WTC11 (cell line): ENCODE results near the gene DOK4. TPM values are rescaled to one million over a fixed set of nuclear protein-coding genes. Genes with fewer than 3 reads are reported as not detected.

Experiments
- ATAC-seq: fragments of 200-7000 bp; cut with Tn5 transposase; 2 replicates; pipeline ENCODE4 v1.10.0; 2021; ENCODE audit warnings: mild to moderate bottlenecking, moderate library complexity
- CTCF ChIA-PET: fragments of 300-600 bp; sonication (Branson Sonifier 250); formaldehyde crosslinking; loops from one replicate; lab custom pipeline; 2021; ENCODE audit warnings: antibody characterized with exemption; lab: Charles Lee
- POLR2A ChIA-PET: fragments of 350-600 bp; sonication (Branson Sonifier 250); formaldehyde crosslinking; loops from one replicate; lab custom pipeline; 2021; ENCODE audit warnings: antibody characterized with exemption; lab: Charles Lee
- DNase-seq: peaks from one replicate; pipeline ENCODE4 v3.0.0; 2021; ENCODE audit warnings: low spot score
- H3K27ac Mint-ChIP-seq: 2 replicates; pipeline ENCODE4 v1.8.0; 2021; ENCODE audit warnings: mixed read lengths
- H3K27me3 Mint-ChIP-seq: 2 replicates; pipeline ENCODE4 v1.8.0; 2021; ENCODE audit warnings: low read depth, mild to moderate bottlenecking, moderate library complexity, mixed read lengths
- H3K36me3 Mint-ChIP-seq: 2 replicates; pipeline ENCODE4 v1.8.0; 2021; ENCODE audit warnings: mixed read lengths
- H3K4me1 Mint-ChIP-seq: 2 replicates; pipeline ENCODE4 v1.8.0; 2022; ENCODE audit warnings: mixed read lengths
- H3K4me3 Mint-ChIP-seq: 2 replicates; pipeline ENCODE4 v1.8.0; 2021; ENCODE audit warnings: mild to moderate bottlenecking, moderate library complexity, mixed read lengths
- H3K9me3 Mint-ChIP-seq: 2 replicates; pipeline ENCODE4 v1.8.0; 2021; ENCODE audit warnings: mixed read lengths
- AFF4 ChIP-seq: sonication (generic); formaldehyde crosslinking; IDR thresholded peaks from 2 replicates; pipeline ENCODE4 v1.8.1; 2023; ENCODE audit warnings: mild to moderate bottlenecking, missing genetic modification reagents, borderline replicate concordance
- AR ChIP-seq: fragments of 250-450 bp; sonication (Bioruptor Pico); IDR thresholded peaks from 2 replicates; pipeline ENCODE4 v1.9.0; 2021; ENCODE audit warnings: mild to moderate bottlenecking
- CBFB ChIP-seq: sonication (generic); formaldehyde crosslinking; IDR thresholded peaks from 2 replicates; pipeline ENCODE4 v1.8.1; 2022; ENCODE audit warnings: mild to moderate bottlenecking, low read depth, missing genetic modification reagents
- CTCF ChIP-seq: fragments of 200-600 bp; IDR thresholded peaks from 2 replicates; pipeline ENCODE4 v1.8.0; 2022; ENCODE audit warnings: antibody characterized with exemption
- E2F1 ChIP-seq: sonication (generic); formaldehyde crosslinking; IDR thresholded peaks from 2 replicates; pipeline ENCODE4 v1.8.0; 2022; ENCODE audit warnings: mild to moderate bottlenecking, missing genetic modification reagents
- FOXK1 ChIP-seq: sonication (generic); formaldehyde crosslinking; IDR thresholded peaks from 2 replicates; pipeline ENCODE4 v1.8.0; 2022; ENCODE audit warnings: mild to moderate bottlenecking, moderate library complexity, missing genetic modification reagents
- GTF2I ChIP-seq: fragments of 250-450 bp; sonication (Bioruptor Pico); conservative IDR thresholded peaks from 2 replicates; pipeline ENCODE4 v1.4.0; 2021; ENCODE audit warnings: mild to moderate bottlenecking
- IRF2 ChIP-seq: sonication (generic); formaldehyde crosslinking; IDR thresholded peaks from 2 replicates; pipeline ENCODE4 v1.8.0; 2022; ENCODE audit warnings: low read depth, missing genetic modification reagents, borderline replicate concordance
- MLX ChIP-seq: sonication (generic); formaldehyde crosslinking; IDR thresholded peaks from 2 replicates; pipeline ENCODE4 v1.8.1; 2023; ENCODE audit warnings: mild to moderate bottlenecking, missing genetic modification reagents, moderate library complexity
- MYBL2 ChIP-seq: sonication (generic); formaldehyde crosslinking; IDR thresholded peaks from 2 replicates; pipeline ENCODE4 v1.8.1; 2023; ENCODE audit warnings: mild to moderate bottlenecking, moderate library complexity, missing genetic modification reagents
- PREB ChIP-seq: sonication (generic); formaldehyde crosslinking; IDR thresholded peaks from 2 replicates; pipeline ENCODE4 v1.8.1; 2022; ENCODE audit warnings: mild to moderate bottlenecking, missing genetic modification reagents, moderate library complexity, borderline replicate concordance
- RELA ChIP-seq: sonication (generic); formaldehyde crosslinking; IDR thresholded peaks from 2 replicates; pipeline ENCODE4 v1.8.1; 2022; ENCODE audit warnings: missing genetic modification reagents, mild to moderate bottlenecking, borderline replicate concordance
- SMAD4 ChIP-seq: sonication (generic); formaldehyde crosslinking; IDR thresholded peaks from 2 replicates; pipeline ENCODE4 v1.8.0; 2022; ENCODE audit warnings: mild to moderate bottlenecking, missing genetic modification reagents
- USF2 ChIP-seq: sonication (generic); formaldehyde crosslinking; IDR thresholded peaks from 2 replicates; pipeline ENCODE4 v1.8.1; 2023; ENCODE audit warnings: mild to moderate bottlenecking, missing genetic modification reagents, moderate library complexity
- ZBTB21 ChIP-seq: sonication (generic); formaldehyde crosslinking; IDR thresholded peaks from 2 replicates; pipeline ENCODE4 v1.8.1; 2023; ENCODE audit warnings: mild to moderate bottlenecking, missing genetic modification reagents, borderline replicate concordance
- ZNF232 ChIP-seq: sonication (generic); formaldehyde crosslinking; IDR thresholded peaks from 2 replicates; pipeline ENCODE4 v1.8.0; 2022; ENCODE audit warnings: mild to moderate bottlenecking, missing genetic modification reagents
- ZNF423 ChIP-seq: fragments of 250-450 bp; sonication (Bioruptor Pico); IDR thresholded peaks from 2 replicates; pipeline ENCODE4 v2.1.2; 2022; ENCODE audit warnings: mild to moderate bottlenecking, moderate library complexity
- total RNA-seq: library from RNA; stranded (reverse); gene quantifications from 3 replicates; pipeline ENCODE4 v1.2.3, GENCODE V29; 2021

The DOK4 gene
- total RNA-seq, 1 experiment from 2014 or later: 25.0 TPM

GRCh38 chr16:57507136-57508034 lies 21.1 kb upstream of the DOK4 start (continued):
- TF ChIP-seq AR (CRISPR knock-in tag): no peak
- no peak for TF ChIP-seq AFF4 (CRISPR knock-in tag)
- TF ChIP-seq MYBL2 (CRISPR knock-in tag): no peak
- TF ChIP-seq ZBTB21 (CRISPR knock-in tag): no peak
- TF ChIP-seq RELA (CRISPR knock-in tag): no peak
- no peak for TF ChIP-seq PREB (CRISPR knock-in tag)
- TF ChIP-seq USF2: no peak

GRCh38 chr16:57505169-57505568 lies 18.9 kb upstream of the DOK4 start:
- H3K36me3 Mint-ChIP-seq: no peaks in the 10 kb centered on the region
- H3K9me3 Mint-ChIP-seq: no peaks in the 10 kb centered on the region
- TF ChIP-seq SMAD4 (CRISPR knock-in tag): no peak
- TF ChIP-seq ZNF423 (CRISPR knock-in tag): no peak
- no peak for TF ChIP-seq ZNF232 (CRISPR knock-in tag)
- TF ChIP-seq E2F1 (CRISPR knock-in tag): no peak
- no peak overlapping the region; the same call in 1 of the 2 replicates for H3K27ac Mint-ChIP-seq
- ATAC-seq (no peak), DNase-seq (no peak)
- ChIA-PET POLR2A (no interaction called here), CTCF (interaction anchor here (0.7 to 1.4 kb wide), 2 partner anchors 14 to 25 kb away, joined by 3 to 4 read pairs; no protein-coding TSS in a partner anchor)
- no peaks in the 10 kb centered on the region for H3K27me3 Mint-ChIP-seq
- no peak overlapping the region for H3K4me3 Mint-ChIP-seq
- peaks cover 17% of the 10 kb centered on the region for H3K4me1 Mint-ChIP-seq

GRCh38 chr16:57504491-57504890 lies 18.2 kb upstream of the DOK4 start:
- DNase-seq (no peak), ATAC-seq (no peak)
- POLR2A ChIA-PET: no interaction called here
- no peak for TF ChIP-seq MLX (CRISPR knock-in tag)
- no peak for TF ChIP-seq SMAD4 (CRISPR knock-in tag)
- no peak for TF ChIP-seq GTF2I (CRISPR knock-in tag)
- TF ChIP-seq E2F1 (CRISPR knock-in tag): no peak
- no peak for TF ChIP-seq CBFB
- no peak for TF ChIP-seq FOXK1 (CRISPR knock-in tag)
- TF ChIP-seq CTCF: no peak
- no peak for TF ChIP-seq IRF2
- H3K27ac Mint-ChIP-seq: no peak overlapping the region
- no peak overlapping the region for H3K4me3 Mint-ChIP-seq
- CTCF ChIA-PET: interaction anchor here (0.6 to 1.4 kb wide), 5 partner anchors 14 to 528 kb away, joined by 3 to 5 read pairs (median 4); partner anchors contain the start of gene POLR2C
- H3K4me1 Mint-ChIP-seq: peaks cover 17% of the 10 kb centered on the region
- no peaks in the 10 kb centered on the region for H3K9me3 Mint-ChIP-seq
- H3K36me3 Mint-ChIP-seq: no peaks in the 10 kb centered on the region
- H3K27me3 Mint-ChIP-seq: no peaks in the 10 kb centered on the region
